Activated CD8-positive, alpha-beta memory T cell treated with anti-CD3 and anti-CD28 coated beads, Interleukin-2, amount 50 U/mL, for 1 hour (primary cell): ENCODE results near the gene LRP11.
"Not testable (repeated sequence)": the region's sequence is repeated elsewhere in the genome, so short reads cannot be mapped to it uniquely, and the experiment has no call there.

Experiments used
- DNase-seq: peaks from one replicate; pipeline ENCODE4 v3.0.0-alpha.2; 2020; ENCODE audit errors: extremely low read depth

LRP11 gene

DNA sequence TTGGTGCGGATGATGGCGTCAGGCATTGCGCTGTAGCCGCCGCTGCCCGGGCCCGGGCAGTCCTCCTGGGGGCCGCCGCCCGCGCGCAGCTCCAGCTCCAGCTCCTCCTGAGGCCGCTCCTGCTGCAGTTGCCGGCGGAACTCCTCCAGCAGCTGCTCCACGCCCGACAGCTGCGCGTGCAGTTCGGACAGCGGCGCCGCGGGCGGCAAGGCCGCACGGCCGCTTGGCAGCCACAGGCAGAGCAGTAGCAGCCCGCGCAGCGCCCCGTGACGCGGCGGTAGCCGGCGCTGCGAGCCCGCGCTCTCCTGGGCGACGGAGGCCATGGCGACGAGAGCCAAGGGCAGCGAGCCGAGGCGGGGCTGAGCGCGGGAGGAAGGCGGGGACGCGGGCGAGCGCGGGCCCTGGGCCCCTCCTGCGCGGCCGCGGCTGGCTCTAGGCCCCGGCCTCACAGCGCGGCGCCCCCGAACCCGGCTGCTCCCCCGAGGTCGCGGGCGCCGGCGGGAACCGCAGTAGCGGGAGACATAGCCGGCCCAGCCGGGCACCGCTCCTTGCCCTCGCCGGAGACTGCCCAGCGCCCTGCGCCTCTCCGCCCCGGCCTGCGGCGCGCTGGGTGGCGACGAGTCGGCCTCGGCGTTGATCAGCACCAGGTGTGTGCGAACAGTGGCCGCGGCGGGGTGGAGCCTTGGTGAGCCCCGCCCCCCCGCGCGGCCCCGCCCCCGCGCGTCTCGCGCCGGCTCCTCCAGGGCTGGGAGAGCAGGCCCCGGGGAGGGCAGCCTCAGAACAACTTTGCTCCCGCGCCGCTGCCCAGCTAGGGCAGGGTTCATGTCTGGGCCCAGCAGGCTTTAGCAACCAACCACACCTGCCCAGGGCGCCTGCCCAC, at the start of gene LRP11:
Gene LRP11, minus strand, starts transcription at position 662 of the 880 bp plus-strand sequence. Its CDS starts 339 bp downstream, at position 323.
- DNase-seq: peak; percentile 42

- DNase-seq: no peak
Measured at GRCh38 chr6:149913540-149914240, 49.5 kb upstream of the LRP11 start.

DNA sequence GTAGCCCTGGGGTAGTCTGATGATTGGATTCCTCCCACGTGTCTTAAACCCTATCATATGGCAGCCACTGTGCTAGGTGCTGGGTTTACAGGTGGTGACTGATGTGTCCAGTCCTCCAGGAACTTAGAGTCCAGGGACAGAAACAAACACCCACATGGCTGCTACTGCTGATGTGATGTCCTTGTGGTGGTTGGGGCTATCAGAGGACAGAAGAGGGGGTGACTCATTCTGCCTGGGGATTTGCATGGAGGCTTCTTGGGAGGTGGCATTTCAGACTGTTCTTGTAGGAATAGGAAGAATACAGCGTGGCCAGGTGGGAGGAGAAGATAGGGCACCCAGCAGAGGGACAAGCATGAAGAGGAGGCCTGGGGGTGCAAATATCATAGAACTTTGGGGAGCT, 48.9 kb upstream of the LRP11 start:
- no peak for DNase-seq

DNA sequence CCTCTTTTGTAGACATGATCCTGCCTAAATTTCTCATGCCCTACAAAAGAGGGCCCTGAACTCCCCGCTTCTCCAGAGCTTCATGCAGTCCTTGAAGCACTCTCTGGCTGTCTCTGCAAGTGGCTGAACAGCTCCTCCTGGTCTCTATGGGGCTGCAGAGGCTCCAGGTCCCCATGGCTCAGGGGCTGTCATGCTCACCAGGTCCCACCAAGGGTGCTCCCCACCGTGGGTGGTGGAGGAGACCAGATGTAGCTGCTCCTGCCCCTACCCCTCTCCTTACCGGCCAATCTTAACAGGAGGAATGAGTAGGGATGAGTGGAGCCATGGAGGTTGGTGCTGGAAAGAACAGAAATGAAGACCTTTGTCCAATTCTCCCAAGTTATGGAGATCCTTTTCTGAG, 48.5 kb upstream of the LRP11 start:
- DNase-seq: not testable (repeated sequence)

DNA sequence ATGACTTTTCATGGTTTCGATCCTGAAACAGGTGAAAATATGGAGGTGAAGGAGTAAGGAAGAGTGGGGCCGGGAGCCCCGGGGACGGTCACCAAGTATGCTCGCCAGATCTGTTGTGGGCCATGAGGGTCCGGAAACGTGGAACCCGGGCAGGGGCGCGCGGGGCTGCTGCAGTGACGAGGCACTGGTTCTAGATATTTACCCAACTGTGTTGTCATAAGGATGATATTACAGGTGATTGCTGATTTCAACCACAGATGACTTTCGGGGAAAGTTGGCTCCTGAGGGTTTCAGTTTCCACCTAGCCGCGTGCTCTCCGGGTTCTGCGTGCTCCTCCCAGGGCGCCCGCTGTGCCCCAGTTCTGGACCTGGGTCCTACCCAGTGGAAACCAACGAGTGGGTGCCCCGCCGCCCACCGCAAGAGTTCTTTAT, 46.6 kb upstream of the LRP11 start:
- DNase-seq: no peak

GRCh38 chr6:149909701-149910470, 45.7 kb upstream of the LRP11 start:
- DNase-seq: no peak

GRCh38 chr6:149908480-149908879, 44.3 kb upstream of the LRP11 start:
- not testable (repeated sequence) for DNase-seq

DNA sequence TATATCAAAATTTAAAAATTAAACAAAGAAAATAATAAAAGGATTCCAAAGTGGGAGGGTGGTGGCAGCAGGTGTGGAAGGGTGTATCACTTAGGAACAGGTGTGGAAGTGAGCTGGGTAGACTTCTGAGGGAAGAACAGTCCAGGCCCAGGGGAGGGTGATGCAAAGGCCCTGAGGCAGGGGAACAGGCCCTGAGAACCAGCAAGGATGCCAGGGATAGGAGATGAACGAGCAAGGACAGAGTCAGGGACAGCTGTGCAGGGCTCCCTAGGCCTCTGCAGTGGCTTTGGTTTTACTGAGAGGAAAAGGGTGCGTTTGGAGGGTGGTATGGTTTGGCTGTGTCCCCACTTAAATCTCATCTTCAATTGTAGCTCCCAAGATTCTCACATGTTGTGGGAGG, 43.2 kb upstream of the LRP11 start:
- no peak for DNase-seq

DNA sequence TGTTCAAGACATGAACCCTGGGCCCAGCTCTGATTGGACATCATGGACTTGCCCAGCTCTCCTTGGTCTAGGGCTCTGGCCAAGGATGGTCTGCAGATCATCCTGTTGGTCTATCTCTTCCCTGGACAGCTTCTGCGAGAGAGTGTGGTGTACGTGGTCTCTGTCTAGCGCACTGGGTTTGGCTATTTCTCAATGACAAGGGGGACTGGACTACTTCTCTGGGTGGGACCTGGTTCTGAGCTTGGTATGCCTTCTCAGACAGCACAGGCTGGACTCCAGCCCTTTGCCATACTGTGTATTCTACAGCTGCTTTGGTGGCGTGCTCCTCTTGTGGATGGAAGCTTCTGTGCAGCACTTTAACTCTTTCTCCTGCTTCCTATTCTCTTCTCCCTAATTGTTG, 42.2 kb upstream of the LRP11 start:
- DNase-seq: no peak

DNA sequence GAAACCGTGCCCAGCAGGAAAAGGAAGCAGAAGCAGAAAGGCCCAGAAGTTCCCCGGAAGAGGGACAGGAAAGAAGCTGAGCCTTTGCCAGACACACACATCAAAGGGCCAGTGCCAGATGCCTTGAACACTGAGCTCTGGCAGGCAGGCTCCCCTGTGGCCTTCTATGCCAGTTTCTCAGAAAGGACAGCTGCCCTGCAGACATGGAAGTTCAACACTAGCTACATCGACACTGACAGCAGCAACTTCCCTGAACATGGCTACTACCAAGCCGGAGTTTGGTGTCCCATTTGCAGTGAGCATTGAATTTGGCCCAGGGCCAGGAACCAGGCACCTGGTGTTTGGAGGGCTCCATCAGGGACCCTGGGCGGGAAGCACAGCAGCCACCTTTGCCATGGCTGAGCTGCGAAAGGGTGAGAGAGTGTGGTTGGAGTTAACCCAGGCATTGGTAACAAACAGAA, 41.8 kb upstream of the LRP11 start:
- no peak for DNase-seq

GRCh38 chr6:149905371-149905910, 41.3 kb upstream of the LRP11 start:
- no peak for DNase-seq

DNA sequence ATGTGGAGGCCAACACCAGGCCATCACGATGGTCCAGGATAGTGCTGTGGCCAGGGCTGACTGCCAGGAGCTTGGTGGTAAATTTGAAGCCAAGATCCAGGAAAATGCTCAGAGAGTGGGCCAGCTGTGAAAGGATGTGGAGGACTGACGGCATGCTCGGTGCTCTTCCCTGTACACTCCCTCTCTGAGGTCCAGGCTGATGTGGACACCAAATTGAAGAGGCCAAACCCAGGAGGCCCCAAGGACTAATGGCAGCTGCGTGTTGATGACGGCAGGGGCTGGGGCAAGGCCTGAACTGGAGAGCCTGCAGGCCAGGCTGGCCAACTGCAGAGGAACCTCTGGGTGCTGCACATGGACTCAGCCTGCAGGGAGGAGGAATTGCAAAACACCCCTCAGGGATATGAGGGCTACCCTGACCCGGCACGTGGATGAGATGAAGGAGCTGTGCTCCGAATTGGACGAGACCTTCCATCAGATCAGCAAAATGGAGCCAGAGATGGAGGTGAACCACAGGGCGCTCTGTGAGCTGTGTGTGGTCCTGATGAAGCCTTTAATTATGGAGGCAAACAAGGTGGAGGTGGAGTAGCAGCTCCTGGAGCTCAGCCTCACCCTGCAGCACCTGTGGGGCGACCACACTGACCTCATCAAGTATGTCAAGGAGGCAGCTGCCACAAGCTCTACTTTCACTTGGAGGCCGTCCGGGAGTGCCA, 40.7 kb upstream of the LRP11 start:
- DNase-seq: no peak

DNA sequence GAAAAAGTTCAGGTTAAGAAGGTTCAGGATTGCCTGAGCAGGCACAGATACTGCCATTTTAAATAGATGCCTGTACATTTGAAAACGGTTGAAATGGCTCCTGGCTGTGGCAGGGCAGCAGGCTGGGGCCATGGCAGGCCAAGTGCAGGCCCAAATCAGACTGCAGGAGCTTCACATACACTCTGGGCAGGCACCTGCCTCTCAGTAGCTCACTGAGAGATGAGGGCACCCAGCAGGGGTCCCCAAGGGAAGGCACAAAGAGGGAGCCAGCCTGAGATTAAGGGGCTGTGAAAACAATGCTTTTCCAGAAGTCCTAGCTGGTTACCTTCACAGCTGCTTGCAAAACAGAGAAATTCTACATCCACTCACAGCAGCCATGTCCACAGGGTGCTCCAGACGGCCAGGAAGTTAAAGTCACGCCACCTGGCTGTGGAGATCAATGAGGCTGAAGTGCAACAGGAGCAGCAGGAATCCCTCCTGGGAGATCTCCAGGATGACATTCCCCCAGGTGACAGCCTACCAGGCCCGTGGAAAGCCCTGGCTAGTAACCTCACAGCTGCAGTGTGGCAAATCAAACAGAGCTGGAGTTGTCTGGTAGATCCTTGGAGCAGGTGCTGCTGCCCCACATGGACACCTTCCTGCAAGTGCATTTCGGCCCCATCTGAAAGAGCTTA, 39.9 kb upstream of the LRP11 start:
- DNase-seq: no peak

- DNase-seq: no peak
Measured at GRCh38 chr6:149901444-149902140, 37.4 kb upstream of the LRP11 start.

- DNase-seq: no peak
Measured at GRCh38 chr6:149900620-149901443, 36.7 kb upstream of the LRP11 start.

- DNase-seq: no peak
Measured at GRCh38 chr6:149899926-149900619, 35.9 kb upstream of the LRP11 start.

GRCh38 chr6:149899486-149899885, 35.3 kb upstream of the LRP11 start:
- DNase-seq: no peak

DNA sequence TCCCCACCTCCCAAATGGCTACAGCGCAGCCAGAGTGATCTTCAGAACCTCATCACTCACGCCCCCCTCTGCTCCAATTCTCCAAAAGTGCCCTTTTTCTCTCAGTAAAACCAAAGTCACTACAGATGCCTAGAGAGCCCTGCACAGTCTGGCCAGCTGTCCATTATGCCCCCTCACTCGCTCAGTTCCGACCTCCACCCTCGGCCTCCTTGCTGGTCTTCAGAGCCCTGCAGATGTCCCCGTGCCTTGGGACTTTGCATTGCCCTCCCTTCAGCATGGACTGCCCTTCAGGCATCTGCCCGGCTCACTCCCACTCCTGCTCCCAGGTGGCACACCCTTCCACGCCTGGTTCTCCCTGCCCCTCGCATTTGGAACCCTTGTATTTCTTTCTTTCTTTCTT, 34.8 kb upstream of the LRP11 start:
- DNase-seq: no peak
